Measurements from ENCODE around the gene METTL1. TPM values are rescaled to one million over a fixed set of nuclear protein-coding genes. Genes with fewer than 3 reads are reported as not detected.

Gene METTL1
- total RNA-seq, 4 donors from 2014 or later = 4.8 to 11.0 (median 7.8) TPM

DNA sequence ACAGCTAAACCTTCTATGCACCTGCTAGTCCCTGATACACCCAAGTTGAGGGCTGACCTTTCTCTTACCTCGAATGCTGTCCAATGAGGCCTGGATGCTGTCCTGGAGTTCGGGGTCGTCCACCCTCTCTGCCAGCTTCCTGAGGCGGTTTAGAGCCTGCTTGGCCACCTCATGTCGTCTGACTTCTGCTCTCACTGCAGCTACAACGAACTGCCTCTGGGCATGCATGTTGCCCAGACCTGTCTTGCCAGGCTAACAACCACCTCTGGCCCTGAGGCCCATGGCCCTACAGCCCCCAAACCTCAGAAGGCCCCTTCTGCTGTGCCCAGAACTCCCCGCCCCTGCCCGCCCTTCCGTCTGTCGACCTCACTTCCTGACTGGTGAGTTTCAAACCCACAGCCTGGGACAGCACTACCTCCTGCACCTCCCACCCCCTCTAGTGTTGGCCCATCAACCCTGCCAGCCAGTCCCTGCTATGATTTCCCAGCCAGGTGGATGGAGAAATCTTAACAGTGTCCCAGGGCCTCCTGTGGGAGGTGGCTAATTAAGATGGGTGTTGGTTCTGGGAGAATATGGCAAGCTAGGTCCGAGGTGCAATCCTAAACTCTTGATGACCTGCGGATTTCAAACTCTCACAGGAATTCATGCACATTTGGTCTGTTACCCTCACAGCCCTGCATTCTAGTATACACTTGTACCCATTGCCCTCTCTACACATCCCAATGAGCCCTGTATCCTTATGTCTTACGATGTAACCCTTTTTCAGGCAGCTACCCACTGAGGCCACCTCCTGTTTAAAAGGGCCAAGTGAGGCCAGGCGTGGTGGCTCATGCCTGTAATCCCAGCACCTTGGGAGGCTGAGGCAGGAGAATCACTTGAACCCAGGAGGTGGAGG is 29.8 kb downstream of the METTL1 start:
- Histone ChIP-seq H3K27ac (peak overlapping the region in 1 of 4 donors; percentile 34), H3K4me3 (peak overlapping the region in 1 of 2 donors; percentile 33)
- WGBS, 2 donors (ENCODE audit: low coverage in 1 of 2) = 49 to 51% methylated on average over 9 to 10 of the region's 14 CpGs

DNA sequence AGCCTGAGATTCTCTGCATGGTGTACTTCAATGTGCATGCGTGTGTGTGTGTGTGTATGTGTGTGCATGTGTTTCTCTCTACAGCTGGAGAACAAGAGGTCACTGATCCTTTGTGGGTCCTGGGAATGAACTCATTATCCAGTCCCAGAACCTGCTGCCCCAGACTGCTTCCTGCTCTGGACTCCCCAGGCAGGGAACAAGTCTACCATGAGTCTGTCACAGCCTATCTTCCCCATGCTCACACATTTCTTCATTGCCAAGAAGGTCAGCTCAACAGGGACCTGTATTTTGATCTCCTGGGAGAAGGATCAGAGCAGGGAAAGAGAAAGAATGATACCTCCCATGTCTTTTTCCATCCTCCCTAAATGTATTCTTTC is 30.5 kb downstream of the METTL1 start:
- Histone ChIP-seq H3K27me3 (peaks cover 58% of the 10 kb centered on the region), H3K27ac (no peak overlapping the region), H3K9me3 (no peaks in the 10 kb centered on the region), H3K4me3 (peak overlapping the region in 1 of 2 donors; percentile 33), H3K4me1 (peaks cover 4 to 47% (median 31%) of the 10 kb centered on the region in 3 donors), H3K36me3 (no peaks in the 10 kb centered on the region)
- 60% methylated on average over 1 of the region's 1 CpG; no CpG with 5 or more reads in 1 of the 2 donors for WGBS, 2 donors (ENCODE audit: low coverage in 1 of 2)
- TF ChIP-seq POLR2A (IDR thresholded peaks at IDR 0.05) (no peak), POLR2AphosphoS5 (IDR thresholded peaks at IDR 0.05) (no peak), EP300 (IDR thresholded peaks at IDR 0.05) (no peak)
- TF ChIP-seq, protein P1, sequence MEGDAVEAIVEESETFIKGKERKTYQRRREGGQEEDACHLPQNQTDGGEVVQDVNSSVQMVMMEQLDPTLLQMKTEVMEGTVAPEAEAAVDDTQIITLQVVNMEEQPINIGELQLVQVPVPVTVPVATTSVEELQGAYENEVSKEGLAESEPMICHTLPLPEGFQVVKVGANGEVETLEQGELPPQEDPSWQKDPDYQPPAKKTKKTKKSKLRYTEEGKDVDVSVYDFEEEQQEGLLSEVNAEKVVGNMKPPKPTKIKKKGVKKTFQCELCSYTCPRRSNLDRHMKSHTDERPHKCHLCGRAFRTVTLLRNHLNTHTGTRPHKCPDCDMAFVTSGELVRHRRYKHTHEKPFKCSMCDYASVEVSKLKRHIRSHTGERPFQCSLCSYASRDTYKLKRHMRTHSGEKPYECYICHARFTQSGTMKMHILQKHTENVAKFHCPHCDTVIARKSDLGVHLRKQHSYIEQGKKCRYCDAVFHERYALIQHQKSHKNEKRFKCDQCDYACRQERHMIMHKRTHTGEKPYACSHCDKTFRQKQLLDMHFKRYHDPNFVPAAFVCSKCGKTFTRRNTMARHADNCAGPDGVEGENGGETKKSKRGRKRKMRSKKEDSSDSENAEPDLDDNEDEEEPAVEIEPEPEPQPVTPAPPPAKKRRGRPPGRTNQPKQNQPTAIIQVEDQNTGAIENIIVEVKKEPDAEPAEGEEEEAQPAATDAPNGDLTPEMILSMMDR (IDR thresholded peaks at IDR 0.05) = no peak
- no peak for ATAC-seq

More for the DNA sequence above, 29.8 kb downstream of the METTL1 start:
- Histone ChIP-seq H3K27me3 (peaks cover 51% of the 10 kb centered on the region), H3K4me1 (peaks cover 4 to 41% (median 24%) of the 10 kb centered on the region in 3 donors), H3K9me3 (no peaks in the 10 kb centered on the region), H3K36me3 (peaks cover 0 to 6% of the 10 kb centered on the region in 2 donors)
- no peak for ATAC-seq
- TF ChIP-seq EP300 (IDR thresholded peaks at IDR 0.05) (no peak), POLR2A (IDR thresholded peaks at IDR 0.05) (no peak), POLR2AphosphoS5 (IDR thresholded peaks at IDR 0.05) (no peak)
- TF ChIP-seq, protein P1 (IDR thresholded peaks at IDR 0.05) = no peak

DNA sequence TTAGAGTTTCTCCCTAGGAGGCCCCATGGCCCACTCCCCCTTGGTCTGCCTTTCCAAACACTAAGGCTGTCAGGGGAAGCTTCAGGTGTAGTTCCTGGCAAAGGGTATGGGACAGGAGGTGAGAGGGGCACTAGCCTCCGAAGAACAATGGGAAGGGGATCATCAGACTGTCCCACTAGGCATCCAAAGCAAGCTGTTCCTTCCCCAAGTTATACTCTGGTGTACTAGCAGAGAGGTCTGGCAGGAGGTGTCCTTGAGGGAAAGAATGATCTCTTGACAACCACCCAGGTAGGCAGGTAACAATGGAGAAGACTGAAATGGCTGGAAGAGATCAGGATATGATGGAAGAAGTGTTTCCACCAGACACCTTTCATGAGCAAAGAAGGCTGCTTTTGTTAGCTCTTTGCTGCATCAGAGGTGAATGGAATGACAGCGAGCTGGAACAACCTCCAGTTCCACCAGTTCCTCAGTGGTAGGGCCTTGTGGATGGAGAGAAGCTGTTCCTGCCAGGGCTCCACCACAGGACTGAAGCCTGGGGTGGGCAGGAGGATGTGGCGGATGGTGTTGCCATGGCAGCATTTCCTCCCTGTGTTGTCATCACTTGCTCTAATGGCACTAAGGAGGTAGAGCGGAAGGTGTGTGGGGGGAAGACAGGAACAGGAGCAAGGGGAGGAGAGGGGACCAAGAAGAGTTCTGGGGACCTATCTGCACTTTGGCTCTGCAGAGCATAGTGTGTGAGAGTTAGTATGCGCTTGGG is 31.1 kb downstream of the METTL1 start:
- 20 to 30% methylated on average over 1 to 4 of the region's 5 CpGs for WGBS, 2 donors (ENCODE audit: low coverage in 1 of 2)
- TF ChIP-seq POLR2AphosphoS5 (IDR thresholded peaks at IDR 0.05) = no peak
- no peak for TF ChIP-seq POLR2A (IDR thresholded peaks at IDR 0.05)
- TF ChIP-seq, protein P1 (IDR thresholded peaks at IDR 0.05) = no peak
- no peak for TF ChIP-seq EP300 (IDR thresholded peaks at IDR 0.05)
- Histone ChIP-seq H3K4me3 (peak overlapping the region in 1 of 2 donors; percentile 33), H3K36me3 (no peaks in the 10 kb centered on the region), H3K9me3 (no peaks in the 10 kb centered on the region), H3K27ac (no peak overlapping the region), H3K4me1 (peaks cover 4 to 47% (median 31%) of the 10 kb centered on the region in 3 donors), H3K27me3 (peaks cover 64% of the 10 kb centered on the region)
- no peak for ATAC-seq

DNA sequence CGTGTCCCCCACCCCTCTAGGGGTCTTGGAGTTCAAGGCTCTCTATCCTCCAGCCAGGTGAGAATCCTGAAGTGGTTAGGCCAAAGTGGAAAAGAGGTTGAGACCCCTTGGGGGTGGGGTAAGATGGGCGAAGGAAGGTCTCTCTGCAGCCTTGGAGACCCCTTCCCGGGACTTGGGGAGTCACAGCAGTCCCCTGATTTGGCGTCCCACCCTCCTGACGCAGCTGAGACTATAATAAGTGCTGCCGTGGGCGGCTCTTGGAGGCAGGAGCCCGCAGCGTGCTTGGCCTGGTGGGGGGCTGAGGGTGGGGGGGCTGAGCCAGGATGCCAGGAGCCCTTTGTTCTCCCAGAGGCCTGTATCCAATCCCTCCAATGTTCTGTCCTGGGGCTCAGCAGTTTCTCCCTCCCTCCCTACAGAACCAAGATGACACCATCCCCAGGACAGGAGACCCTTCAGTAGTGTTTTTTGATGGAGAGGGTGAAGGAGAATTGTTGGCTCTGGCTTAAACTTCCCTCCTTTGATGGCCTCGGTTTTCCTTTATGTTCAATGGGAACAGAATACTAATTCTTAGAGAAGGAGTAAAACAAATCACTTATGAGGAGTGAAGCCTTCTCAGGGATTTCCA is 31.9 kb downstream of the METTL1 start:
- Histone ChIP-seq H3K4me1 (peaks cover 4 to 47% (median 31%) of the 10 kb centered on the region in 3 donors), H3K27ac (no peak overlapping the region), H3K4me3 (no peak overlapping the region), H3K27me3 (peaks cover 72% of the 10 kb centered on the region), H3K36me3 (no peaks in the 10 kb centered on the region), H3K9me3 (no peaks in the 10 kb centered on the region)
- 40 to 43% methylated on average over 1 of the region's 10 CpGs for WGBS, 2 donors (ENCODE audit: low coverage in 1 of 2)
- no peak for ATAC-seq
- TF ChIP-seq POLR2A (IDR thresholded peaks at IDR 0.05) (no peak), EP300 (IDR thresholded peaks at IDR 0.05) (no peak), POLR2AphosphoS5 (IDR thresholded peaks at IDR 0.05) (no peak)
- TF ChIP-seq, protein P1 (IDR thresholded peaks at IDR 0.05) = no peak
